OCI-LY7 (cell line): ENCODE results near the gene ZBTB20. TPM values are rescaled to one million over a fixed set of nuclear protein-coding genes. Genes with fewer than 3 reads are reported as not detected.
A peak's percentile ranks its signal among the peaks of the same experiment; 100 is the strongest.

Source experiments
- BruUV-seq: library from RNA; stranded (reverse); fragments of 400-500 nt; replicated peaks from 2 replicates; lab custom pipeline; 2021; lab: Mats Ljungman, UMichigan
- CTCF ChIA-PET: fragments of 300-600 bp; sonication (Branson Sonifier 250); formaldehyde crosslinking; loops from one replicate; lab custom pipeline; 2022; ENCODE audit warnings: antibody characterized with exemption; ENCODE audit not compliant: unreplicated experiment; lab: Charles Lee
- POLR2A ChIA-PET: fragments of 300-600 bp; sonication (Branson Sonifier 250); formaldehyde crosslinking; loops from one replicate; lab custom pipeline; 2022; ENCODE audit warnings: antibody characterized with exemption; lab: Charles Lee
- DNase-seq: peaks from one replicate; pipeline ENCODE4 v3.0.0-alpha.2; 2015; ENCODE audit warnings: low spot score
- H2AFZ ChIP-seq: fragments of 200-600 bp; sonication (generic), shearing (Covaris generic); 2 replicates; pipeline ENCODE4 v1.6.1; 2014; ENCODE audit warnings: mild to moderate bottlenecking, antibody characterized with exemption, low read length, moderate library complexity
- H3K27ac ChIP-seq: fragments of 200-600 bp; sonication (generic); 2 replicates; pipeline ENCODE4 v1.5.1; 2014; ENCODE audit warnings: mixed run types, low read depth, mild to moderate bottlenecking, moderate library complexity, low read length, inconsistent platforms; ENCODE audit not compliant: poor library complexity, severe bottlenecking
- H3K36me3 ChIP-seq: fragments of 200-600 bp; sonication (generic); 2 replicates; pipeline ENCODE4 v1.6.1; 2014; ENCODE audit warnings: mild to moderate bottlenecking, antibody characterized with exemption, low read length, moderate library complexity, mixed read lengths; ENCODE audit not compliant: insufficient read depth
- H3K4me1 ChIP-seq: fragments of 200-600 bp; sonication (generic); 2 replicates; pipeline ENCODE4 v1.5.1; 2014; ENCODE audit warnings: mild to moderate bottlenecking, low read length; ENCODE audit not compliant: insufficient read depth, poor library complexity, severe bottlenecking
- H3K4me2 ChIP-seq: fragments of 200-600 bp; sonication (generic); 2 replicates; pipeline ENCODE4 v1.6.1; 2014; ENCODE audit warnings: mild to moderate bottlenecking, low read length
- H3K4me3 ChIP-seq: fragments of 200-600 bp; sonication (generic); 2 replicates; pipeline ENCODE4 v1.5.1; 2014; ENCODE audit warnings: mild to moderate bottlenecking, low read depth, low read length; ENCODE audit not compliant: poor library complexity, severe bottlenecking
- H3K79me2 ChIP-seq: fragments of 200-600 bp; sonication (generic); 2 replicates; pipeline ENCODE4 v1.6.1; 2016; ENCODE audit warnings: low read depth, mild to moderate bottlenecking, low read length, moderate library complexity, mixed read lengths; ENCODE audit not compliant: insufficient read depth
- H3K9me2 ChIP-seq: fragments of 200-600 bp; sonication (generic); 2 replicates; pipeline ENCODE4 v1.6.1; 2016; ENCODE audit warnings: mild to moderate bottlenecking, low read length, mixed read lengths; ENCODE audit not compliant: insufficient read depth
- H3K9me3 ChIP-seq: fragments of 200-600 bp; sonication (generic); 2 replicates; pipeline ENCODE4 v1.6.1; 2014; ENCODE audit warnings: mild to moderate bottlenecking, mixed run types, low read length, mixed read lengths
- H4K20me1 ChIP-seq: fragments of 200-600 bp; sonication (generic); 2 replicates; pipeline ENCODE4 v1.6.1; 2014; ENCODE audit warnings: mild to moderate bottlenecking, antibody characterized with exemption, low read length, moderate library complexity, mixed read lengths; ENCODE audit not compliant: insufficient read depth
- CTCF ChIP-seq: fragments of 200-600 bp; sonication (generic); conservative IDR thresholded peaks from 2 replicates; pipeline ENCODE4 v1.5.1; 2014; ENCODE audit warnings: mild to moderate bottlenecking, antibody characterized with exemption, low read length, moderate library complexity, mixed read lengths
- EZH2phosphoT487 ChIP-seq: fragments of 200-600 bp; sonication (generic); IDR thresholded peaks from 2 replicates; pipeline ENCODE4 v1.6.1; 2018; ENCODE audit warnings: low read depth, borderline replicate concordance, mild to moderate bottlenecking, mixed run types, antibody characterized with exemption, low read length, moderate library complexity, mixed read lengths
- intact Hi-C: fragments of 100-400 bp; cut with micrococcal nuclease; formaldehyde crosslinking; loops from one replicate; pipeline ENCODE4 v1.10.0; 2022; ENCODE audit not compliant: unreplicated experiment
- total RNA-seq, 2 experiments: library from RNA; depleted of rRNA in 1 of 2; stranded (reverse); fragments of >200 nt in 1 of 2; shearing (Covaris generic) in 1 of 2; gene quantifications; 2 replicates each; pipeline ENCODE4 v1.2.3, GENCODE V29; 2014 to 2022

ZBTB20 gene
- total RNA-seq, 2 experiments from 2014 or later = 5.5 to 11.8 TPM

GRCh38 chr3:115098354-115099073 is 48.6 kb downstream of the ZBTB20 start:
- H3K4me3 ChIP-seq = no peak overlapping the region
- ChIA-PET CTCF (no interaction called here), POLR2A (no interaction called here)
- no peak overlapping the region for H3K27ac ChIP-seq
- no peaks in the 10 kb centered on the region for H3K79me2 ChIP-seq
- H4K20me1 ChIP-seq = no peaks in the 10 kb centered on the region
- no peaks in the 10 kb centered on the region for H3K9me3 ChIP-seq
- no peak overlapping the region for H2AFZ ChIP-seq
- H3K4me1 ChIP-seq = peaks cover 6% of the 10 kb centered on the region
- no TSS peak for BruUV-seq
- intact Hi-C loops = loop anchor here (10.0 kb wide), 1 partner anchor 686 kb away; no protein-coding TSS in a partner anchor
- H3K9me2 ChIP-seq = no peaks in the 10 kb centered on the region
- no peak for DNase-seq
- H3K36me3 ChIP-seq = no peaks in the 10 kb centered on the region
- TF ChIP-seq EZH2phosphoT487 (no peak), CTCF (no peak)
- no peak overlapping the region for H3K4me2 ChIP-seq

- H3K79me2 ChIP-seq = no peaks in the 10 kb centered on the region
- no peak overlapping the region for H3K4me3 ChIP-seq
- intact Hi-C loops = loop anchor here (10.0 kb wide), 1 partner anchor 690 kb away; no protein-coding TSS in a partner anchor
- DNase-seq = no peak
- BruUV-seq = no TSS peak
- H3K9me3 ChIP-seq = no peaks in the 10 kb centered on the region
- no peaks in the 10 kb centered on the region for H3K9me2 ChIP-seq
- no peaks in the 10 kb centered on the region for H4K20me1 ChIP-seq
- ChIA-PET POLR2A (interaction anchor here (0.6 kb wide), 1 partner anchor 689 kb away, joined by 3 read pairs; no protein-coding TSS in a partner anchor), CTCF (no interaction called here)
- H2AFZ ChIP-seq = no peak overlapping the region
- no peak overlapping the region for H3K27ac ChIP-seq
- no peak for TF ChIP-seq EZH2phosphoT487
- TF ChIP-seq CTCF = no peak
- no peaks in the 10 kb centered on the region for H3K36me3 ChIP-seq
- no peaks in the 10 kb centered on the region for H3K4me1 ChIP-seq
- H3K4me2 ChIP-seq = no peak overlapping the region
These were observed 51.9 kb downstream of the ZBTB20 start for GRCh38 chr3:115095236-115095635.

- Histone ChIP-seq H3K4me2 (no peak overlapping the region), H3K9me3 (no peaks in the 10 kb centered on the region), H3K4me3 (no peak overlapping the region), H2AFZ (no peak overlapping the region), H4K20me1 (no peaks in the 10 kb centered on the region), H3K79me2 (no peaks in the 10 kb centered on the region), H3K9me2 (no peaks in the 10 kb centered on the region), H3K4me1 (no peaks in the 10 kb centered on the region), H3K36me3 (no peaks in the 10 kb centered on the region), H3K27ac (no peak overlapping the region)
- no TSS peak for BruUV-seq
- TF ChIP-seq EZH2phosphoT487 (no peak), CTCF (peak; percentile 93)
- ChIA-PET POLR2A (interaction anchor here (0.6 to 1.3 kb wide), 2 partner anchors 53 to 61 kb away, joined by 3 to 4 read pairs; no protein-coding TSS in a partner anchor), CTCF (no interaction called here)
- intact Hi-C loops = loop anchor here (2.0 to 10.0 kb wide), 4 partner anchors 76 to 725 kb away; no protein-coding TSS in a partner anchor
- DNase-seq = peak; percentile 51
These were observed 54.8 kb downstream of the ZBTB20 start for GRCh38 chr3:115092220-115092791.
